Neural cell (in vitro differentiated cells): ENCODE results near the gene AP1S1. TPM values are rescaled to one million over a fixed set of nuclear protein-coding genes. Genes with fewer than 3 reads are reported as not detected.

ENCODE experiments used
- H2AFZ ChIP-seq: fragments of 200-600, 300-800 bp; sonication (generic), shearing (Covaris generic); 2 replicates; pipeline ENCODE4 v1.6.0; 2014; ENCODE audit warnings: low read depth, mild to moderate bottlenecking, antibody characterized with exemption, low read length, moderate library complexity
- H3F3A ChIP-seq: fragments of 200-600 bp; shearing (Covaris generic); 2 replicates; pipeline ENCODE4 v1.6.1; 2016; ENCODE audit warnings: mild to moderate bottlenecking, moderate library complexity, mixed read lengths, antibody characterized with exemption, low read length; ENCODE audit not compliant: insufficient read depth, poor library complexity, severe bottlenecking
- H3K27ac ChIP-seq: fragments of 200-600, 300-800 bp; sonication (generic), shearing (Covaris generic); 2 replicates; pipeline ENCODE4 v1.5.1; 2014; ENCODE audit warnings: mild to moderate bottlenecking, low read length, moderate library complexity
- H3K27me3 ChIP-seq: fragments of 300-800, 200-600 bp; sonication (generic), shearing (Covaris generic); 2 replicates; pipeline ENCODE4 v1.6.0; 2014; ENCODE audit warnings: mild to moderate bottlenecking, low read depth, low read length, moderate library complexity; ENCODE audit not compliant: insufficient read depth
- H3K36me3 ChIP-seq: fragments of 300-800, 200-600 bp; sonication (generic), shearing (Covaris generic); 2 replicates; pipeline ENCODE4 v1.5.1; 2014; ENCODE audit warnings: mild to moderate bottlenecking, antibody characterized with exemption, low read length, moderate library complexity; ENCODE audit not compliant: insufficient read depth
- H3K4me2 ChIP-seq: fragments of 300-800, 200-600 bp; sonication (generic), shearing (Covaris generic); 2 replicates; pipeline ENCODE4 v1.6.0; 2014; ENCODE audit warnings: mild to moderate bottlenecking, low read length
- H3K4me3 ChIP-seq: fragments of 300-800, 200-600 bp; sonication (generic), shearing (Covaris generic); 2 replicates; pipeline ENCODE4 v1.5.1; 2014; ENCODE audit warnings: mild to moderate bottlenecking, low read length, moderate library complexity
- H3K79me2 ChIP-seq: fragments of 200-600 bp; shearing (Covaris generic); replicated peaks from 2 replicates; pipeline ENCODE4 v1.6.0; 2014; ENCODE audit warnings: mild to moderate bottlenecking, low read length, moderate library complexity; ENCODE audit not compliant: insufficient read depth
- H3K9ac ChIP-seq: fragments of 300-800, 200-600 bp; sonication (generic), shearing (Covaris generic); 2 replicates; pipeline ENCODE4 v1.6.1; 2016; ENCODE audit warnings: mild to moderate bottlenecking, low read length, mixed read lengths
- H3K9me2 ChIP-seq: fragments of 200-600 bp; shearing (Covaris generic); 2 replicates; pipeline ENCODE4 v1.6.1; 2016; ENCODE audit warnings: mild to moderate bottlenecking, low read length, mixed read lengths; ENCODE audit not compliant: insufficient read depth
- H3K9me3 ChIP-seq: fragments of 200-600, 300-800 bp; sonication (generic), shearing (Covaris generic); 2 replicates; pipeline ENCODE4 v1.6.1; 2016; ENCODE audit warnings: mild to moderate bottlenecking, mixed run types, low read length, moderate library complexity, mixed read lengths
- H4K20me1 ChIP-seq: fragments of 200-600 bp; shearing (Covaris generic); 2 replicates; pipeline ENCODE4 v1.6.1; 2016; ENCODE audit warnings: mild to moderate bottlenecking, mixed run types; ENCODE audit not compliant: insufficient read depth
- EP300 ChIP-seq: fragments of 450-650 bp; conservative IDR thresholded peaks from 2 replicates; pipeline ENCODE4 v1.6.1; 2014; ENCODE audit warnings: antibody characterized with exemption, mild to moderate bottlenecking, moderate library complexity; ENCODE audit not compliant: poor library complexity, severe bottlenecking
- EZH2 ChIP-seq: fragments of 200-600, 300-800 bp; shearing (Covaris generic), sonication (generic); IDR thresholded peaks from 2 replicates; pipeline ENCODE4 v1.6.1; 2014; ENCODE audit warnings: antibody characterized with exemption, low read length, borderline replicate concordance, mild to moderate bottlenecking; ENCODE audit not compliant: insufficient read depth, poor library complexity, severe bottlenecking
- MXI1 ChIP-seq: fragments of 450-650 bp; conservative IDR thresholded peaks from 2 replicates; pipeline ENCODE4 v1.6.1; 2014; ENCODE audit warnings: antibody characterized with exemption, mild to moderate bottlenecking; ENCODE audit not compliant: poor library complexity, severe bottlenecking
- POLR2AphosphoS5 ChIP-seq: IDR thresholded peaks from 2 replicates; pipeline ENCODE4 v1.6.1; 2012
- RAD21 ChIP-seq: fragments of 450-650 bp; conservative IDR thresholded peaks from 2 replicates; pipeline ENCODE4 v1.6.1; 2014; ENCODE audit warnings: antibody characterized with exemption, mild to moderate bottlenecking, moderate library complexity
- SMC3 ChIP-seq: fragments of 450-650 bp; conservative IDR thresholded peaks from 2 replicates; pipeline ENCODE4 v1.6.1; 2014; ENCODE audit warnings: antibody characterized with exemption, mild to moderate bottlenecking, moderate library complexity; ENCODE audit not compliant: poor library complexity
- TAF1 ChIP-seq: IDR thresholded peaks from 2 replicates; pipeline ENCODE4 v1.6.1; 2012; ENCODE audit warnings: low read depth
- polyA plus RNA-seq: library from polyadenylated mRNA; depleted of rRNA; stranded (reverse); fragments of >200 nt; gene quantifications from 2 replicates; pipeline ENCODE4 v1.2.3, GENCODE V29; 2014
- TF ChIP-seq, protein P1 (sequence below): IDR thresholded peaks from 2 replicates; pipeline ENCODE4 v1.6.1; 2012; ENCODE audit warnings: borderline replicate concordance
- TF ChIP-seq, protein P2 (sequence below): fragments of 450-650 bp; IDR thresholded peaks from 2 replicates; pipeline ENCODE4 v1.5.1; 2014; ENCODE audit warnings: antibody characterized with exemption, mild to moderate bottlenecking, moderate library complexity; ENCODE audit not compliant: poor library complexity, severe bottlenecking

The AP1S1 gene
- polyA plus RNA-seq, 1 donor from 2014 or later, result 344 TPM

DNA sequence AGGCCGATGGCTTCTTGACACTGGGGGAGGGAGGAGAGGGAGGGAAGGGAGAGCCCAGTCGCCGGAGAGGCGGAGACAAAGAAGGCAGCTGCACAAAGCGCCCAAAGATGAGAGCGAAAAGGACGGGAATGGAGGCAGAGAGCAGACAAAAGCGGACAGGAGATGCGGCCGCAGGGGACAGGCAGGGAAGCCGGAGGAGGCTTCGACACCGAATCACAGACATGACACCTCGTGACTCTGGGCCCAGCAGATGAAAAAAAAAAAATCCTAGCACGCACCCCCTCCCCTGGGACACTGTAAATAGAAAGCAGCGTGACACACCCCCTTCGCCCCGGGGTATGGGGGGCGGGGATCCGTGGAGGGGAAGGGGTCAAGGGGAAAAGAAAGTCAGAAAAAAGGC, 24.8 kb downstream of the AP1S1 start:
- peak overlapping the region; percentile 40 for H2AFZ ChIP-seq
- H3K4me3 ChIP-seq, result peak overlapping the region; percentile 76
- no peaks in the 10 kb centered on the region for H3K79me2 ChIP-seq
- peak overlapping the region; percentile 76 for H3K27ac ChIP-seq
- no peaks in the 10 kb centered on the region for H3K36me3 ChIP-seq
- TF ChIP-seq EP300 (no peak), POLR2AphosphoS5 (peak; percentile 72), RAD21 (no peak), SMC3 (no peak), EZH2 (no peak), TAF1 (peak; percentile 64), MXI1 (peak; percentile 27)
- TF ChIP-seq, protein P1, sequence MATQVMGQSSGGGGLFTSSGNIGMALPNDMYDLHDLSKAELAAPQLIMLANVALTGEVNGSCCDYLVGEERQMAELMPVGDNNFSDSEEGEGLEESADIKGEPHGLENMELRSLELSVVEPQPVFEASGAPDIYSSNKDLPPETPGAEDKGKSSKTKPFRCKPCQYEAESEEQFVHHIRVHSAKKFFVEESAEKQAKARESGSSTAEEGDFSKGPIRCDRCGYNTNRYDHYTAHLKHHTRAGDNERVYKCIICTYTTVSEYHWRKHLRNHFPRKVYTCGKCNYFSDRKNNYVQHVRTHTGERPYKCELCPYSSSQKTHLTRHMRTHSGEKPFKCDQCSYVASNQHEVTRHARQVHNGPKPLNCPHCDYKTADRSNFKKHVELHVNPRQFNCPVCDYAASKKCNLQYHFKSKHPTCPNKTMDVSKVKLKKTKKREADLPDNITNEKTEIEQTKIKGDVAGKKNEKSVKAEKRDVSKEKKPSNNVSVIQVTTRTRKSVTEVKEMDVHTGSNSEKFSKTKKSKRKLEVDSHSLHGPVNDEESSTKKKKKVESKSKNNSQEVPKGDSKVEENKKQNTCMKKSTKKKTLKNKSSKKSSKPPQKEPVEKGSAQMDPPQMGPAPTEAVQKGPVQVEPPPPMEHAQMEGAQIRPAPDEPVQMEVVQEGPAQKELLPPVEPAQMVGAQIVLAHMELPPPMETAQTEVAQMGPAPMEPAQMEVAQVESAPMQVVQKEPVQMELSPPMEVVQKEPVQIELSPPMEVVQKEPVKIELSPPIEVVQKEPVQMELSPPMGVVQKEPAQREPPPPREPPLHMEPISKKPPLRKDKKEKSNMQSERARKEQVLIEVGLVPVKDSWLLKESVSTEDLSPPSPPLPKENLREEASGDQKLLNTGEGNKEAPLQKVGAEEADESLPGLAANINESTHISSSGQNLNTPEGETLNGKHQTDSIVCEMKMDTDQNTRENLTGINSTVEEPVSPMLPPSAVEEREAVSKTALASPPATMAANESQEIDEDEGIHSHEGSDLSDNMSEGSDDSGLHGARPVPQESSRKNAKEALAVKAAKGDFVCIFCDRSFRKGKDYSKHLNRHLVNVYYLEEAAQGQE, result peak; percentile 33
- TF ChIP-seq, protein P2, sequence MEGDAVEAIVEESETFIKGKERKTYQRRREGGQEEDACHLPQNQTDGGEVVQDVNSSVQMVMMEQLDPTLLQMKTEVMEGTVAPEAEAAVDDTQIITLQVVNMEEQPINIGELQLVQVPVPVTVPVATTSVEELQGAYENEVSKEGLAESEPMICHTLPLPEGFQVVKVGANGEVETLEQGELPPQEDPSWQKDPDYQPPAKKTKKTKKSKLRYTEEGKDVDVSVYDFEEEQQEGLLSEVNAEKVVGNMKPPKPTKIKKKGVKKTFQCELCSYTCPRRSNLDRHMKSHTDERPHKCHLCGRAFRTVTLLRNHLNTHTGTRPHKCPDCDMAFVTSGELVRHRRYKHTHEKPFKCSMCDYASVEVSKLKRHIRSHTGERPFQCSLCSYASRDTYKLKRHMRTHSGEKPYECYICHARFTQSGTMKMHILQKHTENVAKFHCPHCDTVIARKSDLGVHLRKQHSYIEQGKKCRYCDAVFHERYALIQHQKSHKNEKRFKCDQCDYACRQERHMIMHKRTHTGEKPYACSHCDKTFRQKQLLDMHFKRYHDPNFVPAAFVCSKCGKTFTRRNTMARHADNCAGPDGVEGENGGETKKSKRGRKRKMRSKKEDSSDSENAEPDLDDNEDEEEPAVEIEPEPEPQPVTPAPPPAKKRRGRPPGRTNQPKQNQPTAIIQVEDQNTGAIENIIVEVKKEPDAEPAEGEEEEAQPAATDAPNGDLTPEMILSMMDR, result no peak
- peak overlapping the region; percentile 81 for H3K9ac ChIP-seq
- no peaks in the 10 kb centered on the region for H3K9me2 ChIP-seq
- no peaks in the 10 kb centered on the region for H4K20me1 ChIP-seq
- H3F3A ChIP-seq, result no peaks in the 10 kb centered on the region
- peak overlapping the region; percentile 76 for H3K4me2 ChIP-seq
- peaks cover 43% of the 10 kb centered on the region for H3K27me3 ChIP-seq
- no peaks in the 10 kb centered on the region for H3K9me3 ChIP-seq

DNA sequence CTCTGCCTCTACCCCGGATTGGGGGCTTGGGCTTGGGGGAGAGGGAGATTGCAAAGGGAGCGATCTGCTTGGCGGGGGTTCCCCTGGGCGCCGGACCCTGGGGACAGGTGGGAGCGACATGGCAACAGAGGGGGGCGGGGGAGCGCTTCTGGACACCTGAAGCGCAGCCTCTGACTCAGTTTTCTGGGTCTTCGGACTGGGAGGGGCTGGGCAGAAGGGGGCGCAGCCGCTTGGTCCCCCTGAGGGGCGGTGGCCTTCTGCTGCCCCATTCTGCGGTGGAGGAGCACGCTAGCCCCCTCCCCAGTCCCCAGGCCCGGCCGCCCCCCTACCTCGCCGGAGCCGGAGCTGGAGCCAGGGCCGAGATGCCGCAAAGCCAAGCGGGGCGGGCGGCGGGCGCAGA, 25.4 kb downstream of the AP1S1 start:
- H3K79me2 ChIP-seq, result no peaks in the 10 kb centered on the region
- H3K9ac ChIP-seq, result peak overlapping the region; percentile 81
- no peak overlapping the region for H2AFZ ChIP-seq
- H3K9me3 ChIP-seq, result no peaks in the 10 kb centered on the region
- peaks cover 37% of the 10 kb centered on the region for H3K27me3 ChIP-seq
- peak overlapping the region; percentile 76 for H3K27ac ChIP-seq
- H4K20me1 ChIP-seq, result no peaks in the 10 kb centered on the region
- no peaks in the 10 kb centered on the region for H3F3A ChIP-seq
- no peaks in the 10 kb centered on the region for H3K9me2 ChIP-seq
- H3K4me3 ChIP-seq, result peak overlapping the region; percentile 76
- H3K36me3 ChIP-seq, result no peaks in the 10 kb centered on the region
- TF ChIP-seq TAF1, result no peak
- no peak for TF ChIP-seq MXI1
- TF ChIP-seq EZH2, result no peak
- no peak for TF ChIP-seq RAD21
- TF ChIP-seq SMC3, result no peak
- TF ChIP-seq, protein P1, result no peak
- no peak for TF ChIP-seq POLR2AphosphoS5
- TF ChIP-seq, protein P2, result no peak
- TF ChIP-seq EP300, result no peak
- no peak overlapping the region for H3K4me2 ChIP-seq
